ENCODE results near the gene PRR14. TPM values are rescaled to one million over a fixed set of nuclear protein-coding genes. Genes with fewer than 3 reads are reported as not detected.

The PRR14 gene
- total RNA-seq, 1 experiment from 2014 or later, result 28.2 TPM

DNA sequence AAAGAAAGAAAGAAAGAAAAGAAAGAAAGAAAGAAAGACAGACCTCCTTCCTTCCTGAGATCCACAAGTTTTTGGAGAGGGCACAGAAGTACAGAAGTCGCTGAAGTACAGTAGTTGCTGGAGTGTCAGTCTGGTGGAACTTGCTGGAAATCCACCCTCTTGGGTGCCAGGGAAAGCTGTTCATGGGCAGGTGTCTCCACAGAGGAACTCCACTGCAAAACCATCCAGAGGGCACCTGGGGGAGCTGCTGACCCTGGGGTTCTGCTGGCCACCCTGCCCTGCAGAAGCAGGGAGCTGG is 3.5 kb upstream of the PRR14 start:
- no peaks in the 10 kb centered on the region for H3K9me3 Mint-ChIP-seq (ENCODE audit: unreplicated experiment)
- Histone ChIP-seq H3K36me3 (ENCODE audit: control insufficient read depth, insufficient read depth, low read length) (no peaks in the 10 kb centered on the region), H3K27me3 (replicated peaks; ENCODE audit: control insufficient read depth, insufficient read depth, low read length) (no peaks in the 10 kb centered on the region), H3K9me3 (no peaks in the 10 kb centered on the region), H3K4me1 (peaks cover 3% of the 10 kb centered on the region; the same call in 1 of the 2 replicates), H3K4me3 (ENCODE audit: low read depth, low read length) (no peak overlapping the region)
- no peak overlapping the region for H3K4me3 Mint-ChIP-seq (ENCODE audit: unreplicated experiment)
- H3K36me3 Mint-ChIP-seq (ENCODE audit: insufficient read depth, unreplicated experiment), result peaks cover 18% of the 10 kb centered on the region
- no peak for DNase-seq
- no TSS peak for BruUV-seq (replicated peaks)
- ChIA-PET CTCF (interaction anchor here (0.6 kb wide), 1 partner anchor 11 kb away, joined by 3 read pairs; no protein-coding TSS in a partner anchor), POLR2A (no interaction called here)
- TF ChIP-seq, protein P1, sequence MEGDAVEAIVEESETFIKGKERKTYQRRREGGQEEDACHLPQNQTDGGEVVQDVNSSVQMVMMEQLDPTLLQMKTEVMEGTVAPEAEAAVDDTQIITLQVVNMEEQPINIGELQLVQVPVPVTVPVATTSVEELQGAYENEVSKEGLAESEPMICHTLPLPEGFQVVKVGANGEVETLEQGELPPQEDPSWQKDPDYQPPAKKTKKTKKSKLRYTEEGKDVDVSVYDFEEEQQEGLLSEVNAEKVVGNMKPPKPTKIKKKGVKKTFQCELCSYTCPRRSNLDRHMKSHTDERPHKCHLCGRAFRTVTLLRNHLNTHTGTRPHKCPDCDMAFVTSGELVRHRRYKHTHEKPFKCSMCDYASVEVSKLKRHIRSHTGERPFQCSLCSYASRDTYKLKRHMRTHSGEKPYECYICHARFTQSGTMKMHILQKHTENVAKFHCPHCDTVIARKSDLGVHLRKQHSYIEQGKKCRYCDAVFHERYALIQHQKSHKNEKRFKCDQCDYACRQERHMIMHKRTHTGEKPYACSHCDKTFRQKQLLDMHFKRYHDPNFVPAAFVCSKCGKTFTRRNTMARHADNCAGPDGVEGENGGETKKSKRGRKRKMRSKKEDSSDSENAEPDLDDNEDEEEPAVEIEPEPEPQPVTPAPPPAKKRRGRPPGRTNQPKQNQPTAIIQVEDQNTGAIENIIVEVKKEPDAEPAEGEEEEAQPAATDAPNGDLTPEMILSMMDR (IDR thresholded peaks at IDR 0.05; ENCODE audit: insufficient read depth in 1 of 2, low read depth in 1 of 2, low read length in 1 of 2, severe bottlenecking in 1 of 2, unreplicated experiment in 1 of 2), result no peak
- no peaks in the 10 kb centered on the region for H3K27me3 Mint-ChIP-seq (ENCODE audit: insufficient read depth, unreplicated experiment)
- peaks cover 4% of the 10 kb centered on the region for H3K4me1 Mint-ChIP-seq (ENCODE audit: low read depth, unreplicated experiment)
- intact Hi-C loops (cut with micrococcal nuclease; ENCODE audit: unreplicated experiment), result no loop called here
- no peak overlapping the region for H3K27ac Mint-ChIP-seq (ENCODE audit: unreplicated experiment)

DNA sequence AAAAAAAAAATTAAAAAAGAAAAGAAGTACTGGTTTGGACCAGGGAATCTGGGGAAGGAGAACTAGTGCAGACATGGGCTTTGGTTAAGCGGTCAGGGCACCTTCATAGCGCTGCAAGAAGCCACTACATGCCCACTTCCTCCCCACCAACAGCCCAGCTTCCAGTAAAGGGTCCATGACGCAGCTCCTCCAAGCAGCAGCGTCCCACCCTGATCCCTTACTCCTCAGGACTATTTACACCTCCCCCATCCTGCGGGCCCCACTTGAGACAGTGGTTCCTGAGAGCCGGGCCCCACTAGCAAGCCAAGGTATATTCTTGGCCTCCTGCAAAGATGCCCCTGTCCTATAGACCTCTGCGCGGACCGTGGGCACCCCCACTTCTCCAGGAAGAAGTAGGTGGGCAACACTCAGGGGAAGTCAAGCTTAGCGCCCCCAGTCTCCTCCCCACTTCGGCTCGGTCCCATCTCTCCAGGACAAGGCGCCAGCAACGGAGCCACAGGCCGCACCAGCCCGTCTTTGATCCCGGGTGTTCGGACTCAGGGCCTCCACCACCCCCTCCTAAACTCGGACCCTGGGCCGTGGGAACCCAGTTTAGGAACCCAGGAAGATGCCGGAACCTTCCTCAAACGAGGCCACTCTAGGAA is 913 bp upstream of the PRR14 start:
- BruUV-seq (replicated peaks), result TSS peak; percentile 69
- ChIA-PET POLR2A (interaction anchor here (0.7 to 1.6 kb wide), 5 partner anchors 9 to 688 kb away, joined by 4 to 18 read pairs (median 12); partner anchors contain the start of genes DCTPP1, FBRS, TMEM219 and ZNF747), CTCF (interaction anchor here (0.5 to 1.6 kb wide), 15 partner anchors 10 to 1831 kb away, joined by 3 to 11 read pairs (median 4); partner anchors contain the start of genes DCTPP1 and ZNF785)
- TF ChIP-seq, protein P1 (IDR thresholded peaks at IDR 0.05; ENCODE audit: insufficient read depth in 1 of 2, low read depth in 1 of 2, low read length in 1 of 2, severe bottlenecking in 1 of 2, unreplicated experiment in 1 of 2), result no peak
- Mint-ChIP-seq H3K4me3 (ENCODE audit: unreplicated experiment) (peak overlapping the region; percentile 86), H3K36me3 (ENCODE audit: insufficient read depth, unreplicated experiment) (peaks cover 19% of the 10 kb centered on the region), H3K27me3 (ENCODE audit: insufficient read depth, unreplicated experiment) (no peaks in the 10 kb centered on the region), H3K4me1 (ENCODE audit: low read depth, unreplicated experiment) (peaks cover 12% of the 10 kb centered on the region), H3K27ac (ENCODE audit: unreplicated experiment) (peak overlapping the region; percentile 78), H3K9me3 (ENCODE audit: unreplicated experiment) (no peaks in the 10 kb centered on the region)
- Histone ChIP-seq H3K27me3 (replicated peaks; ENCODE audit: control insufficient read depth, insufficient read depth, low read length) (no peaks in the 10 kb centered on the region), H3K9me3 (no peaks in the 10 kb centered on the region), H3K36me3 (ENCODE audit: control insufficient read depth, insufficient read depth, low read length) (peaks cover 2% of the 10 kb centered on the region), H3K4me3 (ENCODE audit: low read depth, low read length) (peak overlapping the region; percentile 18), H3K4me1 (peaks cover 3% of the 10 kb centered on the region; the same call in 1 of the 2 replicates)
- DNase-seq, result no peak
- intact Hi-C loops (cut with micrococcal nuclease; ENCODE audit: unreplicated experiment), result loop anchor here (1.0 to 10.0 kb wide), 5 partner anchors 8 to 275 kb away; partner anchors contain the start of genes FBRS, FBXL19, PHKG2 and ZNF768

DNA sequence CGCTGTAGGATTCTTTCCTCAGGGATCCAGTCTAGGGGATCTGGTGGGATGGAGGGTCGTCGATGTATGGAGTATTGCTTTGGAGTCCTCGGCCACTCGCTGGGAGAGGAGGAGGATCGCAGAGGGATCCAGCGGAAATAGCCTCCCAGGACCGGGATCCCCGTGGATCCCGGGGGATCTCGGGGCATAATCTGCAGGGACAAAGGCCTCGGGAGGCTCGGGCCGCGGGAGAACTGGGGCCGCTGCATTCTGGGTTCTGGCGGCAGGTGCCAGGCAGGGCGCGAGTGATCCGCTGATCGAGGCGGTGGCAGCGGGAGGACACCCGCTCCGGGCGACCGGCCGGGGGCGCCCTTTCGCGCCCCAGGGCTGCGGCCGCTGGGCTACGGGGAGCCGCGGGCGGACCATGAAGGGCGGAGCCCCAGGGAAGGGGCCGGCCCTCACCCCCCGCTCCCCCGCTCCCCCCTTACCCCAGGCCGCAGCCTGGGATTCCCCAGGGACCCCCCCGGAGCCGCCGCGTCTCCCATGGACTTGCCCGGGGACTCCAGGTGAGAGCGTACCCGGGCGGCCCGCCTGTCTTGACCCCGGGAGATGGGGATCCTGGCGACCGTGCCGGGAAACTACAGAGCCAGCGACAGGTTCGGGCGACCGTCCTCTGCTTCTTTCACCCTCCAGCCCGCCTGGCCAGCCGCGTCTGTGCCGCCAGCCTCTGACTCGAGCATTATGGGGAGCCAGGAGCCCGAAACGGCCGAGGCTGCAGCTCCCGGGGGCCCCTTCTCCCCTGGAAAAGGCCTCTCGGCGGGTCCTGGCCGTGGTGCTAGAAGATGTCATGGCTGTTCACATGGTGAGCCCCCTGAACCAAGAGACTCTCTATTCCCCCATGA is 604 bp downstream of the PRR14 start:
- Histone ChIP-seq H3K27me3 (replicated peaks; ENCODE audit: control insufficient read depth, insufficient read depth, low read length) (no peaks in the 10 kb centered on the region), H3K4me3 (ENCODE audit: low read depth, low read length) (peak overlapping the region; percentile 80), H3K9me3 (no peaks in the 10 kb centered on the region), H3K4me1 (peaks cover 3% of the 10 kb centered on the region; the same call in 1 of the 2 replicates), H3K36me3 (ENCODE audit: control insufficient read depth, insufficient read depth, low read length) (peaks cover 2% of the 10 kb centered on the region)
- POLR2A ChIA-PET, result interaction anchor here (0.9 to 1.6 kb wide), 5 partner anchors 7 to 221 kb away, joined by 4 to 18 read pairs (median 8); partner anchors contain the start of genes DCTPP1, FBRS and ZNF747
- TF ChIP-seq, protein P1 (IDR thresholded peaks at IDR 0.05; ENCODE audit: insufficient read depth in 1 of 2, low read depth in 1 of 2, low read length in 1 of 2, severe bottlenecking in 1 of 2, unreplicated experiment in 1 of 2), result peak; percentile 48 to 59
- Mint-ChIP-seq H3K27ac (ENCODE audit: unreplicated experiment) (peak overlapping the region; percentile 78), H3K4me1 (ENCODE audit: low read depth, unreplicated experiment) (peaks cover 12% of the 10 kb centered on the region), H3K4me3 (ENCODE audit: unreplicated experiment) (peak overlapping the region; percentile 86), H3K9me3 (ENCODE audit: unreplicated experiment) (no peaks in the 10 kb centered on the region), H3K36me3 (ENCODE audit: insufficient read depth, unreplicated experiment) (peaks cover 20% of the 10 kb centered on the region), H3K27me3 (ENCODE audit: insufficient read depth, unreplicated experiment) (no peaks in the 10 kb centered on the region)
- BruUV-seq (replicated peaks), result TSS peak; percentile 40
- peak in 1 of 2 experiments; percentile 73 for DNase-seq
- CTCF ChIA-PET, result interaction anchor here (0.6 to 1.6 kb wide), 12 partner anchors 8 to 289 kb away, joined by 3 to 11 read pairs (median 4); partner anchors contain the start of gene ZNF785
- intact Hi-C loops (cut with micrococcal nuclease; ENCODE audit: unreplicated experiment), result loop anchor here (2.0 to 10.0 kb wide), 4 partner anchors 17 to 273 kb away; partner anchors contain the start of genes FBXL19, PHKG2 and ZNF768
